ENCODE results near the gene GBX2. TPM values are rescaled to one million over a fixed set of nuclear protein-coding genes. Genes with fewer than 3 reads are reported as not detected.

The GBX2 gene
- polyA plus RNA-seq, 4 donors: 0.17 to 0.87 (median 0.67) TPM

GRCh38 chr2:236169741-236170589 lies 1.8 kb upstream of the GBX2 start:
- DNase-seq (ENCODE audit: low read depth in 4 of 4, low spot score in 3 of 4): no peak

- no peak for DNase-seq (ENCODE audit: low read depth in 4 of 4, low spot score in 3 of 4)
Observed at GRCh38 chr2:236169151-236169721, 1.1 kb upstream of the GBX2 start.

- DNase-seq (ENCODE audit: low read depth in 4 of 4, low spot score in 3 of 4): no peak
Observed at GRCh38 chr2:236167297-236168109, 683 bp downstream of the GBX2 start.

- DNase-seq (ENCODE audit: low read depth in 4 of 4, low spot score in 3 of 4): no peak
Observed at GRCh38 chr2:236166796-236167296, 1.3 kb downstream of the GBX2 start.

- no peak for DNase-seq (ENCODE audit: low read depth in 4 of 4, low spot score in 3 of 4)
Observed at GRCh38 chr2:236165842-236166795, 2.1 kb downstream of the GBX2 start.

- DNase-seq (ENCODE audit: low read depth in 4 of 4, low spot score in 3 of 4): no peak
Observed at GRCh38 chr2:236164925-236165841, 3.0 kb downstream of the GBX2 start.

- no peak for DNase-seq (ENCODE audit: low read depth in 4 of 4, low spot score in 3 of 4)
Observed at GRCh38 chr2:236164201-236164924, 3.8 kb downstream of the GBX2 start.

- no peak for DNase-seq (ENCODE audit: low read depth in 4 of 4, low spot score in 3 of 4)
Observed at GRCh38 chr2:236163471-236164200, 4.5 kb downstream of the GBX2 start.

GRCh38 chr2:236162882-236163470 lies 5.2 kb downstream of the GBX2 start:
- DNase-seq (ENCODE audit: low read depth in 4 of 4, low spot score in 3 of 4): no peak

- no peak for DNase-seq (ENCODE audit: low read depth in 4 of 4, low spot score in 3 of 4)
Observed at GRCh38 chr2:236162031-236162845, 5.9 kb downstream of the GBX2 start.

GRCh38 chr2:236161531-236161930 lies 6.7 kb downstream of the GBX2 start:
- DNase-seq (ENCODE audit: low read depth in 4 of 4, low spot score in 3 of 4): no peak

- no peak for DNase-seq (ENCODE audit: low read depth in 4 of 4, low spot score in 3 of 4)
Observed at GRCh38 chr2:236161082-236161462, 7.1 kb downstream of the GBX2 start.

GRCh38 chr2:236160366-236161081 lies 7.7 kb downstream of the GBX2 start:
- DNase-seq (ENCODE audit: low read depth in 4 of 4, low spot score in 3 of 4): no peak

- DNase-seq (ENCODE audit: low read depth in 4 of 4, low spot score in 3 of 4): no peak
Observed at GRCh38 chr2:236159778-236160170, 8.4 kb downstream of the GBX2 start.

GRCh38 chr2:236158969-236159777 lies 9.0 kb downstream of the GBX2 start:
- DNase-seq (ENCODE audit: low read depth in 4 of 4, low spot score in 3 of 4): no peak

Measured in left renal pelvis (tissue), 4 donors.